NCI-H1105 (cell line): ENCODE data around the gene PHLDB1.
"Not testable (repeated sequence)": the region's sequence is repeated elsewhere in the genome, so short reads cannot be mapped to it uniquely, and the experiment has no call there.

Source experiments
- DNase-seq: peaks from one replicate; lab custom pipeline; 2025; lab: John Stamatoyannopoulos, UW

Gene PHLDB1

DNA sequence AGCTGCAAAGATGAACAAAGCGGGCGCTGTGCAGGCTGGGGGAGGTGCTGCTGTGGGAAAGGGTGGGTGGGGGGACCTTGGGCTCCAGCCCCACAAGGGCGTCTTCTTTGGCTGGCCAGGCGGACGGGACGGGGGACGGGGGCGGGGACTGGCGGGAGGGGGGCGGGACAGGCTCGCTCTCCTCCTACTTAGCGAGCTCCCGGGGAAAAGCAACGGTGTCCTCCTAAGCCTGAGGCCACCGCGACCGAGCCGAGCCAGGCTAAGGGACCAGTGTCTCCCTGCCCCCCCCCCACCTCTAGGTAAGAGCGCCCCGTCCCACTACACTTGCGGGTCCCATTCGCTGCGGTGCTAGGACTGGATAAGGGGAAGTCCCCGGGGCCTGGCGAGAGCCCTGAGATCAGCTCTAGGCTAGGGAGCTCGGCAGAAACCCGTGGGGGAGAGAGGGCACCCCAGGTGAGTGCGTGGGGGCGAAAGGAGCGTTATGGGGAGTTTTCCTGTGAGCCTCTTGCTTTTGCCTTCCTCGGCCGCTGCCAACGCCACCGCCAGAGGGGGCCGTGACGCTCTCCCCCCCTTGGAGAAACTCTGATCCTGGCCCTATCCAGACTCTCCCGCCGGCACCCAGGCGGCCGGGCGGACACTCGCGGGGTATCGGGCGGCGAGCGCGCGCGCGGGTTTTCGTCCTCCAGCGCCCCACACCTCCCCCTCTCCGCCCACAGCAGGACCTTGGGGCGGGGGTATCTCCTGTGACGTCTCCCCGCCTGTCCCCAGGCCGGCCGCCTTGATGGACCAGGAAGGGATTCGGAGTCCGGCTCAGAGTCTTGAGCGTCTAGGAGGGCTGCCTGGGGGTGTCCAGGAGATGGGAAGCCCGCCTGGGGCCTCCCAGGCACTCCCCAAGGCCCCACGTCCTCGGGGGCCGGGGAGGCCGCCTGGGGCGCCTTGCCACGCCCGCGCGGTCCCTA lies at the start of gene PHLDB1:
Gene PHLDB1, plus strand, starts transcription at position 215 of the 959 bp plus-strand sequence. CDS start 6,222 bp downstream, outside the sequence.
- DNase-seq: peak; percentile 69

DNA sequence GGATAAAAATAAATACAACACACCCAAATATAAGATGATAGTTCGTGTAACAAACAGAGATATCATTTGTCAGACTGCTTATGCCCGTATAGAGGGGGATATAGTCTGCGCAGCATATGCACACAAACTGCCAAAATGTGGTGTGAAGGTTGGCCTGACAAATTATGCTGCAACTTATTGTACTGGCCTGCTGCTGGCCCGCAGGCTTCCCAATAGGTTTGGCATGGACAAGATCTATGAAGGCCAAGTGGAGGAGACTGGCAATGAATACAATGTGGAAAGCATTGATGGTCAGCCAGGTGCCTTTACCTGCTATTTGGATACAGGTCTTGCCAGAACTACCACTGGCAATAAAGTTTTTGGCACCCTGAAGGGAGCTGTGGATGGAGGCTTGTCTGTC lies 46.6 kb upstream of the PHLDB1 start:
- DNase-seq: no peak

DNA sequence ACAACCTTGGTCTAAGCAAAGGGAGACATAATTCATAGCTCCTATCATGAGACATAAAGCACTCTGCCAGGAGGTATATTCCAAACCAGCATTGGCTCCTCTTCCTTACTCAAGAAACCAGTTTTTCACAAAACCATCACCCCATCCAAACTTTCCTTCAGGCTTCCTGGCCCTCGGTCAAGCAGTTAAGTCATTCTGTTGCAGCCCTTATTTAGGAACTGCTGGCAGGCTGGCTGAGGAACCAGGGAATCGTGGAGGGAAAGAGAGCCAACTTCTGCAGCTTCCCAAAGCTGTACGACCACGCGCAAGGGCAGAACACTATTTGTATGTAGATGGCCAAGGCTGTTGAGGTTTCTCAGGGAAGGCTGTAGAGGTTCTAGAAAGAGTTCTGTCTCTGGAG lies 42.4 kb upstream of the PHLDB1 start:
- no peak for DNase-seq

- DNase-seq: no peak
These were observed 37.7 kb upstream of the PHLDB1 start for GRCh38 chr11:118569670-118570069.

- DNase-seq: no peak
These were observed 36.6 kb upstream of the PHLDB1 start for GRCh38 chr11:118570787-118571186.

DNA sequence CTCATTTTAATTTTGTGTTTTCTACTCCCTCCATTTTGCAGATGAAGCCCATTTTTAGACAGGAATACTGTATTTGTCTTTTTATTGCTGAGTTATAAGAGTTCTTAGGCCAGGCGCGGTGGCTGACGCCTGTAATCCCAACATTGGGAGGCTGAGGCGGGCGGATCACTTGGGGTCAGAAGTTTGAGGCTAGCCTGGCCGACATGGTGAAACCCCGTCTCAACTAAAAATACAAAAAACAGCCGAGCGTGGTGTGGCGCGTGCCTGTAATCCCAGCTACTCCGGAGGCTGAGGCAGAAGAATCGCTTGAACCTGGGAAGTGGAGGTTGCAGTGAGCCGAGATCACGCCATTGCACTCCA lies 35.7 kb upstream of the PHLDB1 start:
- not testable (repeated sequence) for DNase-seq

DNA sequence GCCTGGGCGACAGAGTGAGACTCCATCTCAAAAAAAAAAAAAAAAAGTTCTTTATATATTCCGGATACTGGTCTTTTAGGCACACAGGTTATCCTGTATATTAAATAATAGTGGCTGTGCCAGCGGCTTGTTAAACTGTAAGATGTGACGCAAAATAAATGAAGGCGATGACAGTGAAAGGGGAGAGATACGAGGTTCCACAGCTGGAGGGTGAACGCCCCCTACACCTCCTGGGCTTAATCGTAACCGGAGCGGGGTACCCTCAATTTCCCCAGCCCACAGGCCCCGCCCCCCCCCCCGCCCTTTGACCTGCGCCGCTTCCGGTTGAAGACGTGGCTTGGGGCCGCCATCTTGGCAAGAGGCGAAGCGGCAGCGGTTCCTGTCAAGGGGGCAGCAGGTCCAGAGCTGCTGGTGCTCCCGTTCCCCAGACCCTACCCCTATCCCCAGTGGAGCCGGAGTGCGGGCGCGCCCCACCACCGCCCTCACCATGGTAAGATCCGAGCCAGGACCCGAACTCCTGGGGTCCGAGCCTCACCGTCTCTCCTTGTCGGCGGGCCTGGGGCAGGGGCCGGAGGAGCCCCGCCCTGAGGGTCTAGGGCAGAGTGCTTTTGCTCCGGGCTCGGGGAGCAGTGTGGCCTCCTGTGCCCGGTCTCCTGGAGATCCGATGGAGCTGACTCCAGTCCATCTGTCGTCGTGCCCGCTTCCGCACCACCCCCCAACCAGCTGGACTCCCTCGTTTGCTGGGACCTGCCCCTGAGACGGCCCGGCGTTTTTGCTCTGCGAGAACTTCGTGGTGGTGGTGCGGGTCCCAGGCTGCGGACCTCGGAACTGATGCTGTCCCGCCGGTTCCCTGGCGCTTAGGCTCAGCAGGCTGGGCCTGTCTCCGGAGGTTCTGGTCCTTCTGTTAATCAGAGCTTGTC lies 35.1 kb upstream of the PHLDB1 start, which contains the start of gene ARCN1:
Gene ARCN1, plus strand, starts transcription at position 349 of the 920 bp plus-strand sequence. Its CDS starts 139 bp downstream, at position 488.
- peak; percentile 85 for DNase-seq

GRCh38 chr11:118572981-118573550 lies 34.3 kb upstream of the PHLDB1 start:
- DNase-seq: no peak

GRCh38 chr11:118574636-118575035 lies 32.8 kb upstream of the PHLDB1 start:
- no peak for DNase-seq

GRCh38 chr11:118577995-118578394 lies 29.4 kb upstream of the PHLDB1 start:
- not testable (repeated sequence) for DNase-seq

- DNase-seq: peak; percentile 51
These were observed 26.4 kb upstream of the PHLDB1 start for GRCh38 chr11:118581057-118581456.

DNA sequence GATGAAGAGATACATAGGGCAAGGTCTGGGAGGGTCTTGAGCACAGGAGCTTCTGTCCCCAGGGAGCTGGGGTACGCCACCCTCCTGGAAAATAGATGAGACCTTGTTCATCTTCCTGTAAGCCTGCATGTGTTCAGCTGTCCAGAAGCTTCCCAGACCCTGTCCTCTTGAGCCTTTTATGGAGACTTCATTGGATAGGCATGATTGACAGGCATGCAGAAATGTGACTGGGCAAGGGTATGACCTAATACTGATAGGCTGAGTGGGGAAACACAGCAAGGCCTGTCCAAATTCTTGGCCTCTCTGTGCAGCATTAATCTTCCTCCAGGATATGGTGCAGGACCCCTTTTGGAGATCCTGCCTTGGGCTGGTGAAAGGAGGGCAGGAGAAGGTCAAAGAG lies 19.5 kb upstream of the PHLDB1 start:
- DNase-seq: no peak

GRCh38 chr11:118592616-118593367 lies 14.6 kb upstream of the PHLDB1 start:
- no peak for DNase-seq

DNA sequence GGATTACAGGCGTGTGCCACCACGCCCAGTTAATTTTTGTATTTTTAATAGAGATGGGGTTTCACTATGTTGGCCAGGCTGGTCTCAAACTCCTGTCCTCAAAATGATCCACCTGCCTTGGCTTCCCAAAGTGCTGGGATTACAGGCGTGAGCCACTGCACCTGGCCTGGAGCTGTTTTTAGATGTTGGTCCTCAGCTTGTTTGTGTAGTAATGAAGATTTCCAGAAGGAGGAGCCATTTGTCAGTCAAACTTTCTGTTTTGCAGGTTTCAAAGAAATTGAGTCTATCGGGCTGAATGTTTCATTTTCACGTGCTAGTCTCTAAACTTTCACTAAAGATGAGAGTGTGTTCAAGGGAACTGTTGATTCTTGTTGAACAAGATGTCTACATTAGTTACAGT lies 12.4 kb upstream of the PHLDB1 start:
- DNase-seq: peak; percentile 30

GRCh38 chr11:118596224-118597146 lies 10.9 kb upstream of the PHLDB1 start:
- DNase-seq: no peak

DNA sequence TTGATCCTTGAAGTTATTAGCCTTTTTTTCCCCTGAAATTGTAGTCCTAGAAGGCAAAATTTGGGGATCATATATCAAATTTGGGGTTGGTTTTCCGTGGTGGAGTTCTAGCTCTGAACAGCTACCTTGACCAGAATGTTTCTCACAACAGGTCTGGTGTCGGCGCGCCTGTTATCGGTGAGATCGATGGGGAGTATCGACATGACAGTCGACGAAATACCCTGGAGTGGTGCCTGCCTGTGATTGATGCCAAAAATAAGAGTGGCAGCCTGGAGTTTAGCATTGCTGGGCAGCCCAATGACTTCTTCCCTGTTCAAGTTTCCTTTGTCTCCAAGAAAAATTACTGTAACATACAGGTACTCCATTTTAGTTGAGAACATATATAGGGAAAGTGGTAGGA lies 9.9 kb upstream of the PHLDB1 start:
- DNase-seq: no peak

GRCh38 chr11:118602331-118602730 lies 5.1 kb upstream of the PHLDB1 start:
- DNase-seq: no peak

- DNase-seq: not testable (repeated sequence)
These were observed 3.7 kb upstream of the PHLDB1 start for GRCh38 chr11:118603709-118604108.

DNA sequence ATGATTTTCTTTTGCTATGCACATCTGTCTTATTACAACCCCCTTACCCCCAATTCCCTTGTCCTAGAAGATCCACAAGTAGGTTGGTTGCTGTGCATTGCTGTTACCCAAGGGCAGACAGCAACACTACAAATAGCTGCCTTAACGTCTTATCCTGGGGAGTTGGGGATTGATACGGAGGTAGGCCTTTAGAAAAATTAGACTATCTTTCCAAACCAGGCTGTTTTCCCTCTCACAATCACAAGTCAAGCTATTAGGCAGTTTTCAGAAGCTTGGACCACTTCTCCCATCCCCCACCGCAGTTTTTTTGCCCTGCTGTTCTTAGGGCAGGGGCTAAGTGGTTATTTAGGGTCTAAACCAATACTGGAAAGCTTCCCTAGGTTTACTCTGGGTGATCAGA lies 2.8 kb upstream of the PHLDB1 start:
- DNase-seq: no peak

DNA sequence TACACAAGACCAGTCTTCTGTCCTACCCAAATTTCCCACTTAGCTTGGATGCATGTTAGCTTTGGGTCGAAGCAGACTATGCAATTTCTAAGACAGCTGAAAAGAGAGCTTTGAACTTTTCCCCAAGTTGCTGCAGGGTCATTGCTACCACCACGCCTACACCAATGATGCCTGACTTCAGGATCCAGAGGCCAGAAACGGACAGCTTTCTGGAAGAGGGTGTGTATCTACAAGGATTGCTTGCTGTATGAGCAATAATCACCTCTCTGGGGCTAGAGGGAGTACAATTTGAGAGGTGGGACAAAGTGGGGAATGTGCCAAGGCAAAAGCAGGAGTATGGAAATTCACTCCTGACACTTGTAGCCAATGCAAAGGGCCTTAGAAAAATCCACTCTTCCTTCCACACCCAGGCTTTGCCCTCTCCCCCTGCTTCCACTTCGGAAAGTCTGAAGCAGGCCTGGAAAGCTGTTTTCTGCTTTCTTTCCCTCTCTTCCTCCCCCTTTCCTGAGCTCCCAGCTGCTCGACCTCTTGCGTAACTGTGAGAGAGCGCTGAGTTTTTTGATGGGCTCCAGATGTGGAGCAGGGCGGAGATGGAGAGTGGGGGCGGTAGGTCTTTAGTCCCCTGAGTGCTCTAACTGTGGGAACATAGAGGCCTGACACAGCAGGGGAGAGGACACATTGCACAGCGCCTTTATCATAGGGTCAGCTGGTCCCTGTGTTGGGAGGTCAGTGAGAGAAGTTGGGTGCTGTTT lies 2.1 kb upstream of the PHLDB1 start:
- DNase-seq: no peak
